Measurements from ENCODE around the gene GALP.
"Not testable (repeated sequence)": the region's sequence is repeated elsewhere in the genome, so short reads cannot be mapped to it uniquely, and the experiment has no call there.

Gene GALP

DNA sequence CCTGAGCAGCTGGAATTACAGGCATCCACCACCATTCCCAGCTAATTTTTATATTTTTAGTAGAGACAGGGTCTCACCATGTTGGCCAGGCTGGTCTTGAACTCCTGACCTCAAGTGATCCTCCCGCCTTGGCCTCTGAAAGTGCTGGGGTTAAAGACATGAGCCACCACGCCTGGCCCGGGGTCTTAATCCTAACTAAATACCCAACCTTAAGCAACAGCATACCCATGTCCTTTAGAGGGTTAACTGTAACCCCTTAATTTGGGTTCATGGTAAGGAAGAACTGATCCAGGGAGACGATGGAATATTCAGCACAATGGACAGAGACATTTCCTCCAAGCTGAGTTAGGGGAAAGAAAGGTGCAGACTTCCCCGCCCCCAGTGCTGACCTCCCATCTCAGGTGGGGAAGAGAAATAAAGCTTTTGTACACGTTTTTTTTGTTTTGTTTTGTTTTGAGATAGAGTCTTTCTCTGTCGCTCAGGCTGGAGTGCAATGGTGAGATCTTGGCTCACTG, 8.7 kb upstream of the GALP start:
- H3K36me3 ChIP-seq (ENCODE audit: control insufficient read depth, insufficient read depth, low read length): no peaks in the 10 kb centered on the region
- TF ChIP-seq, protein P1, sequence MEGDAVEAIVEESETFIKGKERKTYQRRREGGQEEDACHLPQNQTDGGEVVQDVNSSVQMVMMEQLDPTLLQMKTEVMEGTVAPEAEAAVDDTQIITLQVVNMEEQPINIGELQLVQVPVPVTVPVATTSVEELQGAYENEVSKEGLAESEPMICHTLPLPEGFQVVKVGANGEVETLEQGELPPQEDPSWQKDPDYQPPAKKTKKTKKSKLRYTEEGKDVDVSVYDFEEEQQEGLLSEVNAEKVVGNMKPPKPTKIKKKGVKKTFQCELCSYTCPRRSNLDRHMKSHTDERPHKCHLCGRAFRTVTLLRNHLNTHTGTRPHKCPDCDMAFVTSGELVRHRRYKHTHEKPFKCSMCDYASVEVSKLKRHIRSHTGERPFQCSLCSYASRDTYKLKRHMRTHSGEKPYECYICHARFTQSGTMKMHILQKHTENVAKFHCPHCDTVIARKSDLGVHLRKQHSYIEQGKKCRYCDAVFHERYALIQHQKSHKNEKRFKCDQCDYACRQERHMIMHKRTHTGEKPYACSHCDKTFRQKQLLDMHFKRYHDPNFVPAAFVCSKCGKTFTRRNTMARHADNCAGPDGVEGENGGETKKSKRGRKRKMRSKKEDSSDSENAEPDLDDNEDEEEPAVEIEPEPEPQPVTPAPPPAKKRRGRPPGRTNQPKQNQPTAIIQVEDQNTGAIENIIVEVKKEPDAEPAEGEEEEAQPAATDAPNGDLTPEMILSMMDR (IDR thresholded peaks at IDR 0.05): no peak
- no peak overlapping the region for H3K4me2 ChIP-seq (ENCODE audit: low read length)
- H3K4me1 ChIP-seq: no peaks in the 10 kb centered on the region
- H3K27me3 ChIP-seq (ENCODE audit: control insufficient read depth, insufficient read depth, low read length): no peaks in the 10 kb centered on the region
- H3K9ac ChIP-seq: no peak overlapping the region
- H3K9me3 ChIP-seq (ENCODE audit: control insufficient read depth, low read length): no peaks in the 10 kb centered on the region
- no peak overlapping the region for H2AFZ ChIP-seq
- H3K27ac ChIP-seq: no peak overlapping the region
- no peaks in the 10 kb centered on the region for H3K79me2 ChIP-seq
- no peak overlapping the region for H3K4me3 ChIP-seq (ENCODE audit: low read depth, low read length)

DNA sequence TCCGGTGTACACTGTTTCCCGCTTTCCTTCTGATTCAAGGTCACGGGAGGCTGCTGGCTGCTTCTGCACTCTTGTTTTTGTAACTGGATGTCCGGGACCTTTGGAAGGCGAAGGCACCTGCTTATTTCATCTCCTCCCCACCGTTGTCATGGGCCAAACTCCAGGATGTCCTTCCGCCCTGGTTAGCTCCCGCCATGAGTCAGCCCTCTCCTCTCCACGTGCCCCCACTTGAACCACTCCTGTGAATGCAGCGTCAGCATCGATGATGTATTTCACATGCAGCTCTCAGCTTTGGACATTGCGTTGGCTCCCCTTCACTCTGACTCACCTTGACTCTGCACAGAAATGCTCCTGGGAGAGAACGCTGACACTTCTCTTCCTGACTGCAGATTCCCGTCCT, 5.5 kb upstream of the GALP start:
- Histone ChIP-seq H3K79me2 (no peaks in the 10 kb centered on the region), H3K4me1 (no peaks in the 10 kb centered on the region), H3K9me3 (ENCODE audit: control insufficient read depth, low read length) (no peaks in the 10 kb centered on the region), H3K4me2 (ENCODE audit: low read length) (no peak overlapping the region), H3K9ac (no peak overlapping the region), H3K4me3 (ENCODE audit: low read depth, low read length) (no peak overlapping the region), H3K36me3 (ENCODE audit: control insufficient read depth, insufficient read depth, low read length) (no peaks in the 10 kb centered on the region), H3K27ac (no peak overlapping the region), H3K27me3 (ENCODE audit: control insufficient read depth, insufficient read depth, low read length) (no peaks in the 10 kb centered on the region), H2AFZ (no peak overlapping the region)
- TF ChIP-seq, protein P1 (IDR thresholded peaks at IDR 0.05): no peak

DNA sequence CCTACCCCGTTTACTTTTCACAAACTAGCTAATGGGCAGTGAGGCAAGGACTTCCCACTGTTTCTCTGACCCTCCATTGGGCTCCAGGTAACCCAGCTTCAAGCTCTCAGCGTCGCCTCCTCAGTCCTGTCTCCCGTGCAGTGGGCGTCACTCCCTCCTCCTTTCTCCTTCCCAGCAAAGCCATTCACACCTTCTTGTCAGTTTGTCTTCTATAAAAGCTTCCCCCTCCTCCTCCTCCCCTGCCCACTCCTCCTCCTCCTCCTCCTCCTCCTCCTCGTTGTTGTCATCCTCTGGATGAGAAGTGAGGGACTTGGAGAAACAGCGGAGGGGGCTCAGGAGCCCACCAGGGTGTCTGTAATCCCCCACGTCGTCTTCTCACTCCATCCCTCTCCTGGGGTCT, 1.7 kb upstream of the GALP start:
- H3K4me1 ChIP-seq: no peaks in the 10 kb centered on the region
- H2AFZ ChIP-seq: no peak overlapping the region
- TF ChIP-seq, protein P1 (IDR thresholded peaks at IDR 0.05): no peak
- H3K27ac ChIP-seq: no peak overlapping the region
- no peaks in the 10 kb centered on the region for H3K79me2 ChIP-seq
- no peaks in the 10 kb centered on the region for H3K36me3 ChIP-seq (ENCODE audit: control insufficient read depth, insufficient read depth, low read length)
- H3K4me2 ChIP-seq (ENCODE audit: low read length): no peak overlapping the region
- no peaks in the 10 kb centered on the region for H3K9me3 ChIP-seq (ENCODE audit: control insufficient read depth, low read length)
- H3K27me3 ChIP-seq (ENCODE audit: control insufficient read depth, insufficient read depth, low read length): no peaks in the 10 kb centered on the region
- no peak overlapping the region for H3K9ac ChIP-seq
- H3K4me3 ChIP-seq (ENCODE audit: low read depth, low read length): no peak overlapping the region

DNA sequence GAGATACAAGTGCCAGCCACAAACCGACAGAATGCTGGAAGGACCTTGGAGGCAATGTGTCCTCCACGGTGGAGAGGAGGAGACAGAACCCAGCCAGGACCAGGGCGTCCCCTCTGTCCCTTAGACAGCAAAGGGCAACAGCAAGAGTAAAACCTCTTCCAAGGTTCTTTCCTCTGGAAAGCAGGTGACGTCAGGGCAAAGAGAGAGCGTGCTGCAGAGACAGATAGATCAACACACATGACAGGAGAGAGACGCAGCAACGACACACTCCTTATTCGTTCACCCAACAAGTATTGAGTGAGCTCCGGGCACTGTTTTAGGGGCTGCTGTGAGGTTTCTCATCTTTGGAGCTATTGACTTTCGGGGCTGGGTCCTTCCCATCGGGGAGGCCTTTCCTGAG, 1.3 kb upstream of the GALP start:
- no peak overlapping the region for H3K4me3 ChIP-seq (ENCODE audit: low read depth, low read length)
- no peaks in the 10 kb centered on the region for H3K4me1 ChIP-seq
- no peaks in the 10 kb centered on the region for H3K36me3 ChIP-seq (ENCODE audit: control insufficient read depth, insufficient read depth, low read length)
- no peaks in the 10 kb centered on the region for H3K27me3 ChIP-seq (ENCODE audit: control insufficient read depth, insufficient read depth, low read length)
- H3K9ac ChIP-seq: no peak overlapping the region
- no peak overlapping the region for H3K4me2 ChIP-seq (ENCODE audit: low read length)
- H3K79me2 ChIP-seq: no peaks in the 10 kb centered on the region
- no peak overlapping the region for H3K27ac ChIP-seq
- no peaks in the 10 kb centered on the region for H3K9me3 ChIP-seq (ENCODE audit: control insufficient read depth, low read length)
- H2AFZ ChIP-seq: no peak overlapping the region
- TF ChIP-seq, protein P1 (IDR thresholded peaks at IDR 0.05): no peak

DNA sequence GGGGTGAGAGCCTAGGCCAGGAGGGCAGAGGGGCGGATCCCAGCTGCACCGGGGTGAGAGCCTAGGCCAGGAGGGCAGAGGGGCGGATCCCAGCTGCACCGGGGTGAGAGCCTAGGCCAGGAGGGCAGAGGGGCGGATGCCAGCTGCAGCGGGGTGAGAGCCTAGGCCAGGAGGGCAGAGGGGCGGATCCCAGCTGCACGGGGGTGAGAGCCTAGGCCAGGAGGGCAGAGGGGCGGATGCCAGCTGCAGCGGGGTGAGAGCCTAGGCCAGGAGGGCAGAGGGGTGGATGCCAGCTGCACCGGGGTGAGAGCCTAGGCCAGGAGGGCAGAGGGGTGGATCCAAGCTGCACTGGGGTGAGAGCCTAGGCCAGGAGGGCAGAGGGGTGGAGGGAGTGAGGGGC, 502 bp downstream of the GALP start:
- H3K27ac ChIP-seq; H3K9ac ChIP-seq; H3K36me3 ChIP-seq (ENCODE audit: control insufficient read depth, insufficient read depth, low read length); H2AFZ ChIP-seq; H3K9me3 ChIP-seq (ENCODE audit: control insufficient read depth, low read length); H3K79me2 ChIP-seq; H3K4me3 ChIP-seq (ENCODE audit: low read depth, low read length); H3K4me1 ChIP-seq; H3K4me2 ChIP-seq (ENCODE audit: low read length); H3K27me3 ChIP-seq (ENCODE audit: control insufficient read depth, insufficient read depth, low read length): not testable (repeated sequence)

Data from parathyroid adenoma (tissue), 2 donors.